H1 (cell line): ENCODE results near the gene CS. TPM values are rescaled to one million over a fixed set of nuclear protein-coding genes. Genes with fewer than 3 reads are reported as not detected.

Experiments used
- CTCF ChIA-PET: fragments of 300-600 bp; sonication (Branson Sonifier 250); formaldehyde crosslinking; loops from one replicate; lab custom pipeline; 2021; ENCODE audit not compliant: partially characterized antibody; lab: Charles Lee
- POLR2A ChIA-PET: fragments of 300-600 bp; sonication (Branson Sonifier 250); formaldehyde crosslinking; loops from one replicate; lab custom pipeline; 2021; ENCODE audit warnings: inconsistent platforms; ENCODE audit not compliant: partially characterized antibody; lab: Charles Lee
- DNase-seq, 2 experiments: peaks; one replicate each; pipeline versions ENCODE4 v3.0.0 to v3.0.0-alpha.2; 2010 to 2022; ENCODE audit warnings: low spot score in 2 of 2, low read depth in 1 of 2, mixed read lengths in 1 of 2
- FAIRE-seq: peaks from 2 replicates; lab custom pipeline; 2011; peaks lifted over from hg19 to GRCh38; lab: Jason Lieb, UNC
- H2AFZ ChIP-seq: 2 replicates; pipeline ENCODE4 v1.8.1; 2012; ENCODE audit warnings: low read length, inconsistent platforms
- H2AK5ac ChIP-seq: 2 replicates; pipeline ENCODE4 v1.6.1; 2013; ENCODE audit warnings: low read depth, low read length
- H2BK120ac ChIP-seq: replicated peaks from 2 replicates; pipeline ENCODE3; 2013; ENCODE audit warnings: low read depth, low read length, inconsistent platforms
- H2BK12ac ChIP-seq: 2 replicates; pipeline ENCODE4 v1.6.1; 2013; ENCODE audit warnings: low read depth, low read length
- H2BK15ac ChIP-seq: 2 replicates; pipeline ENCODE4 v1.6.1; 2013; ENCODE audit warnings: low read length
- H2BK20ac ChIP-seq: 2 replicates; pipeline ENCODE4 v1.6.1; 2013; ENCODE audit warnings: low read length
- H2BK5ac ChIP-seq: 2 replicates; pipeline ENCODE4 v1.6.1; 2013; ENCODE audit warnings: low read depth, low read length
- H3K14ac ChIP-seq: 2 replicates; pipeline ENCODE4 v1.6.1; 2013; ENCODE audit warnings: inconsistent platforms; ENCODE audit not compliant: insufficient read length
- H3K18ac ChIP-seq: 2 replicates; pipeline ENCODE4 v1.6.1; 2013; ENCODE audit warnings: low read length; ENCODE audit errors: extremely low read depth
- H3K23ac ChIP-seq: 2 replicates; pipeline ENCODE4 v1.6.1; 2013; ENCODE audit warnings: inconsistent platforms; ENCODE audit not compliant: insufficient read length
- H3K23me2 ChIP-seq: 2 replicates; pipeline ENCODE4 v1.6.1; 2013; ENCODE audit warnings: low read depth, low read length
- H3K27ac ChIP-seq: 2 replicates; pipeline ENCODE4 v1.6.1; 2011; ENCODE audit warnings: low read depth, low read length, inconsistent platforms
- H3K27me3 ChIP-seq, 4 experiments: replicated peaks in 1 of 4; 1 replicate in 1 of 4; 2 replicates in 3 of 4; pipeline versions ENCODE4 v1.6.1 to v1.8.1; 2011 to 2013; ENCODE audit warnings: low read length in 3 of 4, mild to moderate bottlenecking in 3 of 4, inconsistent platforms in 2 of 4, mixed read lengths in 2 of 4, moderate library complexity in 1 of 4; ENCODE audit not compliant: control insufficient read depth in 3 of 4, insufficient read depth in 3 of 4; ENCODE audit errors: extremely low read depth in 1 of 4
- H3K36me3 ChIP-seq, 4 experiments: 2 replicates each; pipeline versions ENCODE4 v1.6.1 to v1.8.1; 2011 to 2013; ENCODE audit warnings: mild to moderate bottlenecking in 4 of 4, low read length in 3 of 4, moderate library complexity in 2 of 4, control low read depth in 1 of 4, inconsistent platforms in 1 of 4; ENCODE audit not compliant: insufficient read depth in 4 of 4, control insufficient read depth in 2 of 4
- H3K4ac ChIP-seq: replicated peaks from 2 replicates; pipeline ENCODE3; 2013; ENCODE audit warnings: low read length, low read depth, mixed read lengths, inconsistent platforms; ENCODE audit not compliant: insufficient read length
- H3K4me1 ChIP-seq, 4 experiments: replicated peaks in 1 of 4; 1 replicate in 1 of 4; 2 replicates in 3 of 4; pipeline versions ENCODE4 v1.6.1 to v1.8.1; 2011 to 2013; ENCODE audit warnings: low read length in 3 of 4, inconsistent platforms in 2 of 4, mixed read lengths in 1 of 4; ENCODE audit not compliant: insufficient read depth in 4 of 4, control insufficient read depth in 3 of 4
- H3K4me2 ChIP-seq, 2 experiments: 2 replicates each; pipeline versions ENCODE4 v1.6.1 to v1.8.1; 2011 to 2013; ENCODE audit warnings: low read depth in 2 of 2, low read length in 2 of 2, control low read depth in 1 of 2, inconsistent platforms in 1 of 2, mild to moderate bottlenecking in 1 of 2; ENCODE audit not compliant: insufficient read depth in 1 of 2
- H3K4me3 ChIP-seq, 4 experiments: fragments of 200-600, 300-600 bp in 1 of 4; sonication (generic), shearing (Covaris generic), sonication (Bioruptor Twin) in 1 of 4; 2 replicates each; pipeline versions ENCODE4 v1.5.1 to v1.8.1; 2011 to 2016; ENCODE audit warnings: low read length in 4 of 4, low read depth in 3 of 4, control low read depth in 2 of 4, inconsistent platforms in 2 of 4, mild to moderate bottlenecking in 2 of 4, mixed read lengths in 1 of 4, moderate library complexity in 1 of 4; ENCODE audit not compliant: insufficient read depth in 2 of 4; ENCODE audit errors: extremely low read depth in 1 of 4
- H3K56ac ChIP-seq: replicated peaks from 2 replicates; pipeline ENCODE3; 2013; ENCODE audit warnings: low read depth, mild to moderate bottlenecking, mixed read lengths, low read length, inconsistent platforms; ENCODE audit not compliant: insufficient read length
- H3K79me1 ChIP-seq: 2 replicates; pipeline ENCODE4 v1.6.1; 2013; ENCODE audit warnings: low read depth, low read length, control low read depth
- H3K79me2 ChIP-seq, 2 experiments: 2 replicates each; pipeline versions ENCODE4 v1.6.1 to v1.8.1; 2012 to 2013; ENCODE audit warnings: low read length in 2 of 2, mild to moderate bottlenecking in 2 of 2, inconsistent platforms in 1 of 2; ENCODE audit not compliant: insufficient read depth in 2 of 2, control insufficient read depth in 1 of 2
- H3K9ac ChIP-seq, 4 experiments: replicated peaks in 1 of 4; 1 replicate in 1 of 4; 2 replicates in 3 of 4; pipeline versions ENCODE4 v1.6.1 to v1.8.1; 2011 to 2013; ENCODE audit warnings: low read depth in 3 of 4, low read length in 3 of 4, control low read depth in 2 of 4, mild to moderate bottlenecking in 2 of 4, moderate library complexity in 2 of 4, inconsistent platforms in 1 of 4; ENCODE audit errors: extremely low read depth in 1 of 4
- H3K9me3 ChIP-seq, 2 experiments: 2 replicates each; pipeline versions ENCODE4 v1.6.1 to v1.8.1; 2012 to 2013; ENCODE audit warnings: mild to moderate bottlenecking in 2 of 2, moderate library complexity in 2 of 2, control low read depth in 1 of 2, inconsistent platforms in 1 of 2, low read depth in 1 of 2, low read length in 1 of 2, mixed read lengths in 1 of 2; ENCODE audit not compliant: insufficient read depth in 2 of 2
- H4K20me1 ChIP-seq, 2 experiments: replicated peaks in 1 of 2; 2 replicates each; pipeline versions ENCODE3 to v1.8.1; 2011 to 2013; ENCODE audit warnings: inconsistent platforms in 2 of 2, low read length in 2 of 2, mild to moderate bottlenecking in 1 of 2; ENCODE audit not compliant: insufficient read depth in 2 of 2, control insufficient read depth in 1 of 2
- H4K5ac ChIP-seq: 2 replicates; pipeline ENCODE4 v1.6.1; 2013; ENCODE audit warnings: low read length, low read depth, mixed read lengths, inconsistent platforms; ENCODE audit not compliant: insufficient read length
- H4K8ac ChIP-seq: 2 replicates; pipeline ENCODE4 v1.8.0; 2013; ENCODE audit warnings: mild to moderate bottlenecking, moderate library complexity, low read length, inconsistent platforms; ENCODE audit not compliant: insufficient read depth; ENCODE audit errors: extremely low read depth
- H4K91ac ChIP-seq: replicated peaks from 2 replicates; pipeline ENCODE3; 2013; ENCODE audit warnings: low read length, mixed read lengths, inconsistent platforms; ENCODE audit not compliant: insufficient read length
- ATF2 ChIP-seq: IDR thresholded peaks from 2 replicates; pipeline ENCODE4 v1.6.1; 2012; ENCODE audit warnings: low read length, inconsistent platforms
- GTF2F1 ChIP-seq: IDR thresholded peaks from 2 replicates; pipeline ENCODE4 v1.6.1; 2012; ENCODE audit warnings: low read depth, low read length, improper control_type of control experiment, borderline replicate concordance
- HDAC2 ChIP-seq, 2 experiments: fragments of 300-600 bp in 1 of 2; sonication (generic) in 1 of 2; IDR thresholded peaks; 2 replicates each; pipeline ENCODE4 v1.6.1; 2011 to 2012; ENCODE audit warnings: low read depth in 2 of 2, low read length in 2 of 2, mild to moderate bottlenecking in 2 of 2, moderate library complexity in 2 of 2, borderline replicate concordance in 1 of 2, inconsistent platforms in 1 of 2
- JUN ChIP-seq: IDR thresholded peaks from 2 replicates; pipeline ENCODE4 v1.6.1; 2011; ENCODE audit warnings: low read depth, mild to moderate bottlenecking, improper control_type of control experiment, low read length
- MAX ChIP-seq: IDR thresholded peaks from 2 replicates; pipeline ENCODE4 v1.6.1; 2012; ENCODE audit warnings: inconsistent platforms
- POLR2A ChIP-seq, 2 experiments: IDR thresholded peaks; 1 replicate in 1 of 2; 2 replicates in 1 of 2; pipeline ENCODE4 v1.6.1; 2011; ENCODE audit warnings: low read depth in 2 of 2, low read length in 2 of 2, mild to moderate bottlenecking in 2 of 2; ENCODE audit errors: control extremely low read depth in 1 of 2
- TBP ChIP-seq: IDR thresholded peaks from 2 replicates; pipeline ENCODE4 v1.6.1; 2011; ENCODE audit warnings: low read depth, low read length, improper control_type of control experiment
- TEAD4 ChIP-seq: IDR thresholded peaks from 2 replicates; pipeline ENCODE4 v1.6.1; 2012; ENCODE audit warnings: low read depth, low read length, inconsistent platforms, mixed read lengths
- WGBS, 2 experiments: shearing (Covaris generic) in 1 of 2; methylation state at CpG; one replicate each; pipeline versions ENCODE4 v1.1.6 to v1.1.7; 2013 to 2015; ENCODE audit warnings: low lambda C conversion rate in 2 of 2, mixed read lengths in 2 of 2, inconsistent platforms in 1 of 2, low coverage in 1 of 2, missing lambda C conversion rate in 1 of 2; ENCODE audit not compliant: insufficient replicate concordance in 2 of 2, insufficient coverage in 1 of 2, insufficient read length in 1 of 2; ENCODE audit errors: extremely low coverage in 1 of 2, missing lambda C conversion rate in 1 of 2; 5-methylcytosine and 5-hydroxymethylcytosine counted together
- polyA plus RNA-seq, 7 experiments: library from polyadenylated mRNA; depleted of rRNA in 3 of 7; stranded (reverse) in 5 of 7; unstranded in 2 of 7; fragments of >200 nt in 5 of 7; fragments of 200-250 nt in 2 of 7; gene quantifications; 1 replicate in 5 of 7; 2 replicates in 1 of 7; 4 replicates in 1 of 7; pipeline versions ENCODE4 v1.2.1 to v1.2.3, GENCODE V29; 2011 to 2013; ENCODE audit warnings: missing spikeins in 2 of 7, mixed read lengths in 2 of 7
- total RNA-seq: library from RNA; stranded (reverse); fragmentation: NEBNext Ultra II Directional; extraction: Animal tissue kit (Norgen Biotek cat#: 25700); gene quantifications from 2 replicates; pipeline ENCODE4 v1.2.1, GENCODE V29; 2021

The CS gene
- total and polyA plus RNA-seq, 2 of the 8 experiments (the other 6 are each of a cell fraction or from before 2014, with no cell fraction given): 96.6 to 238 TPM

- Histone ChIP-seq H3K23ac (no peak within 1 kb of the TSS), H2BK120ac (peak within 1 kb of the TSS; percentile 10), H4K5ac (no peak within 1 kb of the TSS), H3K4ac (no peak within 1 kb of the TSS), H3K79me1 (no peaks in the 10 kb centered on the region), H2BK5ac (peak within 1 kb of the TSS; percentile 79; the same call in 1 of the 2 replicates), H3K56ac (no peak within 1 kb of the TSS), H3K14ac (peak within 1 kb of the TSS; percentile 8), H3K4me3 (peak within 1 kb of the TSS in 2 of 4 experiments; percentile 28 to 29; a peak in 4 of 8 replicates), H3K4me1 (peaks cover 9 to 18% (median 13%) of the 10 kb centered on the region in 4 experiments), H3K9ac (peak within 1 kb of the TSS in 3 of 4 experiments; percentile 22 to 43 (median 42); a peak in 4 of 7 replicates), H3K27ac (peak within 1 kb of the TSS; percentile 12; the same call in 1 of the 2 replicates), H2BK15ac (peak within 1 kb of the TSS; percentile 34; the same call in 1 of the 2 replicates), H3K27me3 (no peaks in the 10 kb centered on the region), H4K91ac (peak within 1 kb of the TSS; percentile 88), H2AFZ (no peak within 1 kb of the TSS), H3K36me3 (peaks cover 0 to 10% (median 7%) of the 10 kb centered on the region in 4 experiments; a peak in 5 of 8 replicates), H2AK5ac (no peak within 1 kb of the TSS; the same call in 1 of the 2 replicates), H2BK20ac (peak within 1 kb of the TSS; percentile 77), H4K8ac (0 out of 2 replicates have a peak within 1 kb of the TSS, but pooled peaks have one; percentile 37), H3K23me2 (no peaks in the 10 kb centered on the region; the same call in 1 of the 2 replicates), H3K4me2 (peak within 1 kb of the TSS; percentile 52 to 59), H4K20me1 (no peaks in the 10 kb centered on the region), H3K18ac (peak within 1 kb of the TSS; percentile 72; the same call in 1 of the 2 replicates), H3K79me2 (no peaks in the 10 kb centered on the region), H2BK12ac (peak within 1 kb of the TSS; percentile 96), H3K9me3 (no peaks in the 10 kb centered on the region)
- WGBS, 2 experiments: 29% methylated on average over 9 of the region's 9 CpGs; no CpG with 5 or more reads in 1 of the 2 experiments
- FAIRE-seq (no peak), DNase-seq (peak; percentile 63 to 74)
- CTCF ChIA-PET: interaction anchor here (0.6 to 2.9 kb wide), 9 partner anchors 8 to 580 kb away, joined by 3 to 13 read pairs (median 4); partner anchors contain the start of genes ANKRD52 and SPRYD4
- POLR2A ChIA-PET: interaction anchor here (0.5 to 7.2 kb wide), 19 partner anchors 9 to 184 kb away, joined by 3 to 55 read pairs (median 3); partner anchors contain the start of genes CNPY2, CS, MYL6 and RBMS2
- peak; percentile 21 to 38; a peak in 1 of 4 replicates for TF ChIP-seq HDAC2 (IDR thresholded peaks at IDR 0.05; ENCODE audit: borderline replicate concordance in 1 of 2, low read depth in 2 of 2, low read length in 2 of 2)
- no peak for TF ChIP-seq ATF2
- 0 out of 2 replicates have a peak, but pooled peaks have one; percentile 24 for TF ChIP-seq MAX
- peak; percentile 19; the same call in 1 of the 2 replicates for TF ChIP-seq TBP
- TF ChIP-seq POLR2A (IDR thresholded peaks at IDR 0.05; ENCODE audit: control extremely low read depth in 1 of 2, low read depth in 2 of 2, low read length in 2 of 2): 0 out of 3 replicates have a peak, but pooled peaks of 1 of the 2 experiments have one; percentile 31
- peak; percentile 53; the same call in 1 of the 2 replicates for TF ChIP-seq TEAD4
- TF ChIP-seq JUN: no peak
- no peak for TF ChIP-seq GTF2F1
Observed at GRCh38 chr12:56338308-56339157, 38.4 kb upstream of the CS start, which contains the start of gene IL23A. TSS of gene IL23A (plus strand) at chr12:56338884. CDS start at chr12:56339045, 161 bp downstream.
